ENCODE measurements around the gene KMT5C. TPM values are rescaled to one million over a fixed set of nuclear protein-coding genes. Genes with fewer than 3 reads are reported as not detected.

KMT5C gene
- total RNA-seq, 2 experiments from 2014 or later = 32.6 to 33.1 TPM

- no peak for TF ChIP-seq CTCF (IDR thresholded peaks at IDR 0.05)
- H3K9me3 Mint-ChIP-seq = no peaks in the 10 kb centered on the region
- H3K4me3 Mint-ChIP-seq = no peak overlapping the region
- DNase-seq (no peak), ATAC-seq (no peak)
- no peaks in the 10 kb centered on the region for H3K36me3 Mint-ChIP-seq (ENCODE audit: low read depth)
- ChIA-PET CTCF (interaction anchor here (1.5 to 1.9 kb wide), 2 partner anchors 11 kb away, joined by 3 to 7 read pairs; no protein-coding TSS in a partner anchor), POLR2A (interaction anchor here (0.9 to 1.4 kb wide), 3 partner anchors 12 to 93 kb away, joined by 3 to 4 read pairs (median 3); no protein-coding TSS in a partner anchor)
- intact Hi-C loops (cut with micrococcal nuclease) = no loop called here
- no peaks in the 10 kb centered on the region for H3K4me1 Mint-ChIP-seq (ENCODE audit: low read depth)
- no peak overlapping the region for H3K27ac Mint-ChIP-seq
- no peaks in the 10 kb centered on the region for H3K27me3 Mint-ChIP-seq
These were observed 26.8 kb upstream of the KMT5C start for GRCh38 chr19:55312621-55313512.

- H3K4me3 Mint-ChIP-seq = no peak overlapping the region
- ATAC-seq = peak; percentile 24
- no peaks in the 10 kb centered on the region for H3K27me3 Mint-ChIP-seq
- DNase-seq = no peak
- CTCF ChIA-PET = interaction anchor here (1.9 kb wide), 1 partner anchor 13 kb away, joined by 7 read pairs; no protein-coding TSS in a partner anchor
- H3K27ac Mint-ChIP-seq = no peak overlapping the region
- no peaks in the 10 kb centered on the region for H3K36me3 Mint-ChIP-seq (ENCODE audit: low read depth)
- H3K9me3 Mint-ChIP-seq = no peaks in the 10 kb centered on the region
- intact Hi-C loops (cut with micrococcal nuclease) = no loop called here
- TF ChIP-seq CTCF (IDR thresholded peaks at IDR 0.05) = no peak
- no peaks in the 10 kb centered on the region for H3K4me1 Mint-ChIP-seq (ENCODE audit: low read depth)
- POLR2A ChIA-PET = interaction anchor here (1.4 kb wide), 1 partner anchor 13 kb away, joined by 4 read pairs; no protein-coding TSS in a partner anchor
These were observed 25.3 kb upstream of the KMT5C start for GRCh38 chr19:55314396-55314795.

DNA sequence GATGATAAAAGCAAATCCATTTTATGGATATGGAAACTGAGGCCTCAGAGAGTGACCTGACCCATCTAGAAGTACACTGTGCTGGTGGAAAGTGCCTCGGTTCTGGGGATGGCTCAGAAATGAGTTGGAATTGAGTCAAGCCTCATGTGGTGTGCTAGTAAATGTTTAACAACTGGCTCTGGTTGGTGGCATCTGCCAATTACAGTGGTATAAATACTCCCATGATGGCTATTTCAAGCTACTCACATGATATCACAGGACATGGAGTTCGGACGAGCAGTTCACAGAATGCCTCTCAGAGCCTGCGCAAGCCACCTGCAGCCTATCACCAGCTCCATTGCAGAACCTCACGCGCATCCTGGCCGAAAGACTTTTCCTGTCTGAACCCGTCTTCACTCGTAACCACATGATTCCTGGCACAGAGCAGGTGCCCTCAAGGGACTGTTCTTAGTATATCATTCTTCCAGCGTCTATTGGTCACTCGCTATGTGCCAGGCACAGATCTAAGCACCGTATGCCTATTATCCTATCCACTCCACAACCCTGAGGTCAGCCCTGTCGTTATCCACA is 23.6 kb upstream of the KMT5C start:
- Mint-ChIP-seq H3K27me3 (no peaks in the 10 kb centered on the region), H3K27ac (no peak overlapping the region), H3K4me1 (ENCODE audit: low read depth) (no peaks in the 10 kb centered on the region), H3K36me3 (ENCODE audit: low read depth) (no peaks in the 10 kb centered on the region), H3K4me3 (no peak overlapping the region), H3K9me3 (no peaks in the 10 kb centered on the region)
- no peak for TF ChIP-seq CTCF (IDR thresholded peaks at IDR 0.05)
- intact Hi-C loops (cut with micrococcal nuclease) = no loop called here
- ChIA-PET CTCF (no interaction called here), POLR2A (interaction anchor here (1.2 kb wide), 1 partner anchor 33 kb away, joined by 3 read pairs; no protein-coding TSS in a partner anchor)
- ATAC-seq = no peak
- DNase-seq = no peak

- intact Hi-C loops (cut with micrococcal nuclease) = no loop called here
- H3K27me3 Mint-ChIP-seq = no peaks in the 10 kb centered on the region
- H3K4me3 Mint-ChIP-seq = no peak overlapping the region
- POLR2A ChIA-PET = no interaction called here
- H3K9me3 Mint-ChIP-seq = no peaks in the 10 kb centered on the region
- no peak for TF ChIP-seq CTCF (IDR thresholded peaks at IDR 0.05)
- H3K36me3 Mint-ChIP-seq (ENCODE audit: low read depth) = no peaks in the 10 kb centered on the region
- DNase-seq = no peak
- H3K27ac Mint-ChIP-seq = no peak overlapping the region
- CTCF ChIA-PET = interaction anchor here (1.9 kb wide), 1 partner anchor 15 kb away, joined by 10 read pairs; no protein-coding TSS in a partner anchor
- ATAC-seq = no peak
- no peaks in the 10 kb centered on the region for H3K4me1 Mint-ChIP-seq (ENCODE audit: low read depth)
These were observed 23.0 kb upstream of the KMT5C start for GRCh38 chr19:55316646-55317045.

- Mint-ChIP-seq H3K4me1 (ENCODE audit: low read depth) (no peaks in the 10 kb centered on the region), H3K27ac (no peak overlapping the region), H3K9me3 (no peaks in the 10 kb centered on the region), H3K4me3 (no peak overlapping the region), H3K36me3 (ENCODE audit: low read depth) (no peaks in the 10 kb centered on the region), H3K27me3 (peaks cover 5% of the 10 kb centered on the region)
- POLR2A ChIA-PET = no interaction called here
- no peak for DNase-seq
- CTCF ChIA-PET = interaction anchor here (1.1 to 2.8 kb wide), 2 partner anchors 18 kb away, joined by 3 to 8 read pairs; no protein-coding TSS in a partner anchor
- intact Hi-C loops (cut with micrococcal nuclease) = no loop called here
- no peak for TF ChIP-seq CTCF (IDR thresholded peaks at IDR 0.05)
- no peak for ATAC-seq
These were observed 19.9 kb upstream of the KMT5C start for GRCh38 chr19:55319785-55320184.
